PC-3 (cell line): ENCODE results near the gene ATP5IF1. TPM values are rescaled to one million over a fixed set of nuclear protein-coding genes. Genes with fewer than 3 reads are reported as not detected.

ENCODE experiments used
- ATAC-seq: fragments of 200-7000 bp; cut with Tn5 transposase; 2 replicates; pipeline ENCODE4 v1.9.1; 2020; ENCODE audit warnings: mild to moderate bottlenecking, moderate library complexity
- BruUV-seq: library from RNA; stranded (reverse); fragments of 400-500 nt; replicated peaks from 2 replicates; lab custom pipeline; 2021; lab: Mats Ljungman, UMichigan
- CTCF ChIA-PET: fragments of 300-600 bp; sonication (Branson Sonifier 250); formaldehyde crosslinking; loops from one replicate; lab custom pipeline; 2022; ENCODE audit warnings: antibody characterized with exemption; lab: Charles Lee
- POLR2A ChIA-PET: fragments of 300-600 bp; sonication (Branson Sonifier 250); formaldehyde crosslinking; loops from one replicate; lab custom pipeline; 2022; ENCODE audit warnings: antibody characterized with exemption; ENCODE audit not compliant: unreplicated experiment; lab: Charles Lee
- DNase-seq: peaks from one replicate; pipeline ENCODE4 v3.0.0-alpha.2; 2015
- H2AFZ ChIP-seq: fragments of 300-600 bp; sonication (generic); 2 replicates; pipeline ENCODE4 v1.6.0; 2016; ENCODE audit warnings: antibody characterized with exemption, low read length
- H3F3A ChIP-seq: fragments of 300-600 bp; sonication (generic); one replicate; pipeline ENCODE4 v1.6.0; 2017; ENCODE audit warnings: antibody characterized with exemption, low read length, control low read depth, mild to moderate bottlenecking; ENCODE audit not compliant: unreplicated experiment
- H3K27ac ChIP-seq: fragments of 300-600 bp; sonication (generic); 2 replicates; pipeline ENCODE4 v1.5.1; 2016; ENCODE audit warnings: mild to moderate bottlenecking, low read length
- H3K27me3 ChIP-seq: fragments of 300-600 bp; sonication (generic); 2 replicates; pipeline ENCODE4 v1.6.1; 2016; ENCODE audit warnings: low read length, mixed read lengths
- H3K36me3 ChIP-seq: fragments of 300-600 bp; sonication (generic); 2 replicates; pipeline ENCODE4 v1.6.1; 2016; ENCODE audit warnings: low read depth, mixed run types, low read length, mixed read lengths
- H3K4me1 ChIP-seq: fragments of 300-600 bp; sonication (generic); 2 replicates; pipeline ENCODE4 v1.5.1; 2016; ENCODE audit warnings: low read length; ENCODE audit not compliant: insufficient read depth
- H3K4me2 ChIP-seq: fragments of 300-600 bp; sonication (generic); 2 replicates; pipeline ENCODE4 v1.6.0; 2016; ENCODE audit warnings: low read length
- H3K4me3 ChIP-seq: fragments of 300-600 bp; sonication (generic); 2 replicates; pipeline ENCODE4 v1.5.1; 2016; ENCODE audit warnings: mild to moderate bottlenecking, low read length, mixed read lengths
- H3K79me2 ChIP-seq: fragments of 300-600 bp; sonication (generic); 2 replicates; pipeline ENCODE4 v1.6.1; 2017; ENCODE audit warnings: low read length, mixed read lengths
- H3K9ac ChIP-seq: fragments of 300-600 bp; sonication (generic); 2 replicates; pipeline ENCODE4 v1.6.0; 2016; ENCODE audit warnings: mild to moderate bottlenecking, low read length
- H3K9me2 ChIP-seq: fragments of 300-600 bp; sonication (generic); replicated peaks from 2 replicates; pipeline ENCODE4 v1.6.1; 2016; ENCODE audit warnings: mixed run types, low read length, mixed read lengths
- H3K9me3 ChIP-seq: fragments of 300-600 bp; sonication (generic); 2 replicates; pipeline ENCODE4 v1.6.1; 2016; ENCODE audit warnings: low read length, mixed read lengths
- H4K20me1 ChIP-seq: fragments of 300-600 bp; sonication (generic); 2 replicates; pipeline ENCODE4 v1.6.1; 2016; ENCODE audit warnings: low read length, mixed read lengths
- EZH2 ChIP-seq: fragments of 300-600 bp; sonication (generic); IDR thresholded peaks from one replicate; pipeline ENCODE4 v1.6.1; 2017; ENCODE audit warnings: antibody characterized with exemption, mild to moderate bottlenecking, low read length; ENCODE audit not compliant: unreplicated experiment
- EZH2phosphoT487 ChIP-seq: fragments of 300-600 bp; sonication (generic); IDR thresholded peaks from 2 replicates; pipeline ENCODE4 v1.6.1; 2018; ENCODE audit warnings: mild to moderate bottlenecking, antibody characterized with exemption, low read length, borderline replicate concordance
- intact Hi-C: fragments of 100-400 bp; cut with micrococcal nuclease; formaldehyde crosslinking; loops from 2 replicates; pipeline ENCODE4 v1.9.0; 2023
- total RNA-seq: library from RNA; depleted of rRNA; stranded (reverse); fragments of >200 nt; gene quantifications from 2 replicates; pipeline ENCODE4 v1.2.3, GENCODE V29; 2014
- TF ChIP-seq, protein P1 (sequence below): fragments of 300-600 bp; sonication (generic); conservative IDR thresholded peaks from 2 replicates; pipeline ENCODE4 v1.5.1; 2017; ENCODE audit warnings: antibody characterized with exemption, low read depth, mild to moderate bottlenecking, low read length

Gene ATP5IF1
- total RNA-seq, 1 experiment from 2014 or later, result 364 TPM

DNA sequence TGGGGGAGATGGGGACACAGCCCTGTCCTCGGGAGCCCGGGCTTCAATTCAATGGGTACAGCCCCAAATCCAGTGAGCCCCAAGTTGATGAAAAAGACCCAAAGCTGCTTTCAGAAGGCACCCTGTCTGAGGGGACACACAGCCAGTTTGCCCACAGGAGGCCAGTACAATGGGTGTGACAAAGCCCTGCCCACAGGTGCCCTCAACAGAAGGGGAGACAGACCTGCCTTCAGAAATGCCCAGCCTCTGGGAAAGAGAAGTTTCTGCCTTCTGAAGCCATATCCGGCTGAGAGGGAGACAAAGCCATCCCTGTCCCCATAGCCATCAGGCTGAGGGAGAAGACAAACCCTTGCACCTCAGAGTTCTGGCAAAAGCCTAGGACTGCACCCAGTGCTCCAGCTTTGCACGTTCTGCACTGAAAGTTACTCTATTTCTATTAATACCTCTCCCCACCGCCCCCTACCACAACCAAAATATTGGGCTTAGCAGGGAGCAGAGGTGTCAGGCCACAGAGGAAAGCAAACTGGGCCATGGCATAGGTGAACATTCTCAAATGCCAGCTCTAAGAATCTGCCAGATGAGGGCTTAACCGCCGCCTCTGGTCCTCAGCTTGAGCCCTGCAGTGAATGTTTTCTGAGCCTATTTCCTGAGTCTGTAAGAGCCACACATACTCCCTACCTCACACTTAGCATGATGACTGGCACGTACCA, 41.4 kb upstream of the ATP5IF1 start:
- Histone ChIP-seq H3K9me2 (no peaks in the 10 kb centered on the region), H3K27ac (no peak overlapping the region), H3K27me3 (no peaks in the 10 kb centered on the region), H3F3A (no peaks in the 10 kb centered on the region), H3K36me3 (peaks cover 7% of the 10 kb centered on the region; the same call in 1 of the 2 replicates), H3K79me2 (no peaks in the 10 kb centered on the region), H4K20me1 (no peaks in the 10 kb centered on the region), H3K4me3 (no peak overlapping the region), H3K4me2 (no peak overlapping the region), H3K9ac (no peak overlapping the region), H2AFZ (no peak overlapping the region), H3K9me3 (no peaks in the 10 kb centered on the region), H3K4me1 (peaks cover 20% of the 10 kb centered on the region)
- no TSS peak for BruUV-seq
- no peak for DNase-seq
- CTCF ChIA-PET, result interaction anchor here (0.6 kb wide), 1 partner anchor 12 kb away, joined by 5 read pairs; no protein-coding TSS in a partner anchor
- no peak for ATAC-seq
- POLR2A ChIA-PET, result interaction anchor here (0.6 kb wide), 1 partner anchor 311 kb away, joined by 4 read pairs; the partner anchor contains the start of gene RCC1
- intact Hi-C loops, result loop anchor here (1.0 kb wide), 1 partner anchor 41 kb away; no protein-coding TSS in a partner anchor
- TF ChIP-seq, protein P1, sequence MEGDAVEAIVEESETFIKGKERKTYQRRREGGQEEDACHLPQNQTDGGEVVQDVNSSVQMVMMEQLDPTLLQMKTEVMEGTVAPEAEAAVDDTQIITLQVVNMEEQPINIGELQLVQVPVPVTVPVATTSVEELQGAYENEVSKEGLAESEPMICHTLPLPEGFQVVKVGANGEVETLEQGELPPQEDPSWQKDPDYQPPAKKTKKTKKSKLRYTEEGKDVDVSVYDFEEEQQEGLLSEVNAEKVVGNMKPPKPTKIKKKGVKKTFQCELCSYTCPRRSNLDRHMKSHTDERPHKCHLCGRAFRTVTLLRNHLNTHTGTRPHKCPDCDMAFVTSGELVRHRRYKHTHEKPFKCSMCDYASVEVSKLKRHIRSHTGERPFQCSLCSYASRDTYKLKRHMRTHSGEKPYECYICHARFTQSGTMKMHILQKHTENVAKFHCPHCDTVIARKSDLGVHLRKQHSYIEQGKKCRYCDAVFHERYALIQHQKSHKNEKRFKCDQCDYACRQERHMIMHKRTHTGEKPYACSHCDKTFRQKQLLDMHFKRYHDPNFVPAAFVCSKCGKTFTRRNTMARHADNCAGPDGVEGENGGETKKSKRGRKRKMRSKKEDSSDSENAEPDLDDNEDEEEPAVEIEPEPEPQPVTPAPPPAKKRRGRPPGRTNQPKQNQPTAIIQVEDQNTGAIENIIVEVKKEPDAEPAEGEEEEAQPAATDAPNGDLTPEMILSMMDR, result no peak

DNA sequence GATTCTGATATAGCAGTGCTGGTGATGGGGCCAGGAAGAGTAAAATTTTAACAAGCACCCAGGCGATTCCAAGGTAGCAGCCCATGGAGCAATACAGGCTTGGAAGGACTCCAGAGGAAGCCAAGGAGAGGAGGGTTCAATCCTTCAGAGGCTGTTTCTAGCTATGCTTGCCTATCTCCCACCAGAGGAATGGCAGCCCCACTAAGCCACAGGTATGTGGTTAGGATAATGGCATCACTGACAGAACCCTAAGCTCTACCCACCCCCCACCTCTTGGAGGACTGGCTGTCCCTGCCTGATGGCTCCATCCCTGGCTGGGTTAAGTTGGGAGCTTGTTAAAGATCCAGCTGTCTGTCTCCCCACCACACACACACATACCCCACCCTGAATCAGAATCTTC, 40.1 kb upstream of the ATP5IF1 start:
- Histone ChIP-seq H3K79me2 (no peaks in the 10 kb centered on the region), H3K9me2 (no peaks in the 10 kb centered on the region), H3K4me2 (no peak overlapping the region), H4K20me1 (no peaks in the 10 kb centered on the region), H3K27ac (no peak overlapping the region), H3K27me3 (no peaks in the 10 kb centered on the region), H3F3A (no peaks in the 10 kb centered on the region), H3K4me1 (peaks cover 13% of the 10 kb centered on the region), H3K36me3 (peaks cover 17% of the 10 kb centered on the region; the same call in 1 of the 2 replicates), H3K9ac (no peak overlapping the region), H3K9me3 (no peaks in the 10 kb centered on the region), H2AFZ (no peak overlapping the region), H3K4me3 (no peak overlapping the region)
- intact Hi-C loops, result no loop called here
- DNase-seq (no peak), ATAC-seq (no peak)
- no peak for TF ChIP-seq EZH2phosphoT487
- TF ChIP-seq, protein P1, result no peak
- TF ChIP-seq EZH2, result no peak
- no TSS peak for BruUV-seq
- POLR2A ChIA-PET, result interaction anchor here (0.6 kb wide), 1 partner anchor 108 kb away, joined by 3 read pairs; the partner anchor contains the start of gene EYA3
- CTCF ChIA-PET, result no interaction called here

DNA sequence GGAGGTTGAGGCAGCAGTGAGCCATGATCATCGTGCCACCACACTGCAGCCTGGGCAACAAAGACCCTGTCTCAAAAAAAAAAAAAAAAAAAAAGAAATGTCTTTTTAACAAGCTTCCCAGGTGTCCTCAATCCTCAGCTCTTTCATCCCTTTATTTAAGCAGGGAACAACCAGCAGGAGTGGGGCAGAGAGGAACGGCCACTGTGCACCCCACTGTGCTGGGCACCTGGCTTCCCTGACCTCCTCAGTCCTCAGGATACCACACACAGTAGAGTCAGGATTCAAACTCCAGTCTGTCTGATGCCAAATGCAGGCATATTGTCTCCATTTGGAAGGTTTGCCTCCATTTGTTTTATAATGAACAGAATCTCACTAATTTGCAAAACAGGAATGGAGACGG, 39.6 kb upstream of the ATP5IF1 start:
- Histone ChIP-seq H3K9ac (no peak overlapping the region), H4K20me1 (no peaks in the 10 kb centered on the region), H3K79me2 (no peaks in the 10 kb centered on the region), H3K4me3 (no peak overlapping the region), H3K36me3 (peaks cover 23% of the 10 kb centered on the region; the same call in 1 of the 2 replicates), H3K4me2 (no peak overlapping the region), H3F3A (no peaks in the 10 kb centered on the region), H2AFZ (no peak overlapping the region), H3K27me3 (no peaks in the 10 kb centered on the region), H3K9me3 (no peaks in the 10 kb centered on the region), H3K9me2 (no peaks in the 10 kb centered on the region), H3K27ac (no peak overlapping the region), H3K4me1 (peaks cover 11% of the 10 kb centered on the region)
- no peak for TF ChIP-seq EZH2phosphoT487
- TF ChIP-seq, protein P1, result no peak
- TF ChIP-seq EZH2, result no peak
- no TSS peak for BruUV-seq
- CTCF ChIA-PET, result interaction anchor here (0.5 kb wide), 1 partner anchor 43 kb away, joined by 3 read pairs; no protein-coding TSS in a partner anchor
- ATAC-seq, result no peak
- DNase-seq, result no peak
- intact Hi-C loops, result no loop called here
- POLR2A ChIA-PET, result no interaction called here
